ENCODE measurements around the gene TMEM225. TPM values are rescaled to one million over a fixed set of nuclear protein-coding genes. Genes with fewer than 3 reads are reported as not detected.

TMEM225 gene
- total and polyA plus RNA-seq, 2 donors (not counting 1 experiment from before 2014, with no cell fraction given), result not detected

DNA sequence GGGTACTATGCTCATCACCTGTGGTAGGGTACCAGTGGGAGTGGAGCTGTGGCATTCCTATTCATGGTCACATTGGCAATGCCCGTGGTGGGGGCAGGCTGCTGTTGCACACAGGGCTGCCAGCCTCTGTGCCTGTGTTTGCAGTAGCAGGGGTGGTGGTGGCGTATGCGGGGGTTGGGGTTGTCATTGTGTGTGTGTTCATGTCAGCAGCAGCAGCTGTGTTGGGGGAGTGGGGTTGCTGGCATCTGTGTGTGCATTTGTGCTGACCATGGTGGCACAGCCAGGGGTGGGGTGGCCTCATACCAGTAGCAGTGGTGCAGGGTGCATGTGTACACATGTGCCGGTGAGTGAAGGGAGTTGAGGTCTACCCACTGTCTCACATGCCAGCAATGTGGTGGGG lies 34.4 kb downstream of the TMEM225 start:
- Histone ChIP-seq H3K27ac (ENCODE audit: insufficient read depth, low read length) (no peak overlapping the region), H3K4me2 (ENCODE audit: extremely low read depth, insufficient read depth, low read length) (no peak overlapping the region), H3K4me1 (ENCODE audit: control insufficient read depth, extremely low read depth, insufficient read depth, low read length) (no peaks in the 10 kb centered on the region), H3K36me3 (ENCODE audit: control insufficient read depth, insufficient read depth, low read length) (no peaks in the 10 kb centered on the region), H3K9ac (ENCODE audit: insufficient read depth, low read length) (no peak overlapping the region), H3K4me3 (replicated peaks in 1 of 4; ENCODE audit: control extremely low read depth in 1 of 4, insufficient read depth in 1 of 4, low read depth in 3 of 4, low read length in 4 of 4) (no peak overlapping the region), H3K27me3 (ENCODE audit: control insufficient read depth, insufficient read depth, low read length) (no peaks in the 10 kb centered on the region), H3K9me3 (ENCODE audit: control insufficient read depth, insufficient read depth, low read depth, low read length) (no peaks in the 10 kb centered on the region), H3K79me2 (ENCODE audit: control insufficient read depth, insufficient read depth, low read length) (no peaks in the 10 kb centered on the region), H4K20me1 (ENCODE audit: control insufficient read depth, extremely low read depth, insufficient read depth, low read length) (no peaks in the 10 kb centered on the region), H2AFZ (ENCODE audit: low read length) (no peak overlapping the region)
- TF ChIP-seq CTCF (conservative IDR thresholded peaks at IDR 0.05 in 1 of 2, IDR thresholded peaks at IDR 0.05 in 1 of 2; ENCODE audit: low read depth in 1 of 2, low read length in 2 of 2) (no peak), EZH2 (IDR thresholded peaks at IDR 0.05; ENCODE audit: low read length, missing control alignments) (no peak)
- DNase-seq (ENCODE audit: low read depth in 2 of 2), result no peak

DNA sequence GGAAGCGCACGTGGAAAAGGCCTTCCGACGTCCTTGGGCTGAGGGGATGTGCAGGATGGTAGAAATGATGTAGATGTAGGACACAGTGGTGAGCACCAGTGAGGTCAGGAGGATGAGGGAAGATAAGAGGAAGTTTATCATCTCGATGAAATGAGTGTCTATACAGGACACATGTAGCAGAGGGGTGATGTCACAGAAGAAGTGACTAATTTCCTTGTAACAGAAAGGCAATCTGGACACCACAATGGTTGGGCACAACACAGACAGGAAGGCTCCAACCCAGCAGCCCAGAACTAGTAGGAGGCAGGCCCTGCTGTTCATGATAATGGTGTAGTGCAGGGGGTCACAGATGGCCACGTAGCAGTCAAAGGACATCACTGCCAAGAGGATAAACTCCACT lies 44.3 kb downstream of the TMEM225 start:
- Histone ChIP-seq H3K4me1 (ENCODE audit: control insufficient read depth, extremely low read depth, insufficient read depth, low read length) (no peaks in the 10 kb centered on the region), H3K27me3 (ENCODE audit: control insufficient read depth, insufficient read depth, low read length) (no peaks in the 10 kb centered on the region), H3K36me3 (ENCODE audit: control insufficient read depth, insufficient read depth, low read length) (no peaks in the 10 kb centered on the region), H3K79me2 (ENCODE audit: control insufficient read depth, insufficient read depth, low read length) (no peaks in the 10 kb centered on the region), H3K9ac (ENCODE audit: insufficient read depth, low read length) (no peak overlapping the region), H3K4me3 (replicated peaks in 1 of 4; ENCODE audit: control extremely low read depth in 1 of 4, insufficient read depth in 1 of 4, low read depth in 3 of 4, low read length in 4 of 4) (no peak overlapping the region), H3K27ac (ENCODE audit: insufficient read depth, low read length) (no peak overlapping the region), H3K4me2 (ENCODE audit: extremely low read depth, insufficient read depth, low read length) (no peak overlapping the region), H4K20me1 (ENCODE audit: control insufficient read depth, extremely low read depth, insufficient read depth, low read length) (no peaks in the 10 kb centered on the region), H3K9me3 (ENCODE audit: control insufficient read depth, insufficient read depth, low read depth, low read length) (no peaks in the 10 kb centered on the region), H2AFZ (ENCODE audit: low read length) (no peak overlapping the region)
- TF ChIP-seq EZH2 (IDR thresholded peaks at IDR 0.05; ENCODE audit: low read length, missing control alignments), result no peak
- TF ChIP-seq CTCF (conservative IDR thresholded peaks at IDR 0.05 in 1 of 2, IDR thresholded peaks at IDR 0.05 in 1 of 2; ENCODE audit: low read depth in 1 of 2, low read length in 2 of 2), result no peak
- DNase-seq (ENCODE audit: low read depth in 2 of 2), result no peak

GRCh38 chr11:123839131-123839530 lies 46.3 kb downstream of the TMEM225 start:
- Histone ChIP-seq H3K4me1 (ENCODE audit: control insufficient read depth, extremely low read depth, insufficient read depth, low read length) (no peaks in the 10 kb centered on the region), H2AFZ (ENCODE audit: low read length) (no peak overlapping the region), H3K27ac (ENCODE audit: insufficient read depth, low read length) (no peak overlapping the region), H3K36me3 (ENCODE audit: control insufficient read depth, insufficient read depth, low read length) (no peaks in the 10 kb centered on the region), H3K9ac (ENCODE audit: insufficient read depth, low read length) (no peak overlapping the region), H3K27me3 (ENCODE audit: control insufficient read depth, insufficient read depth, low read length) (no peaks in the 10 kb centered on the region), H4K20me1 (ENCODE audit: control insufficient read depth, extremely low read depth, insufficient read depth, low read length) (no peaks in the 10 kb centered on the region), H3K4me3 (replicated peaks in 1 of 4; ENCODE audit: control extremely low read depth in 1 of 4, insufficient read depth in 1 of 4, low read depth in 3 of 4, low read length in 4 of 4) (no peak overlapping the region), H3K9me3 (ENCODE audit: control insufficient read depth, insufficient read depth, low read depth, low read length) (no peaks in the 10 kb centered on the region), H3K4me2 (ENCODE audit: extremely low read depth, insufficient read depth, low read length) (no peak overlapping the region), H3K79me2 (ENCODE audit: control insufficient read depth, insufficient read depth, low read length) (no peaks in the 10 kb centered on the region)
- TF ChIP-seq CTCF (conservative IDR thresholded peaks at IDR 0.05 in 1 of 2, IDR thresholded peaks at IDR 0.05 in 1 of 2; ENCODE audit: low read depth in 1 of 2, low read length in 2 of 2), result no peak
- no peak for TF ChIP-seq EZH2 (IDR thresholded peaks at IDR 0.05; ENCODE audit: low read length, missing control alignments)
- DNase-seq (ENCODE audit: low read depth in 2 of 2), result no peak

Measured in fibroblast of lung (primary cell).